HepG2 (cell line): Measurements from ENCODE around the gene CLPTM1L. TPM values are rescaled to one million over a fixed set of nuclear protein-coding genes. Genes with fewer than 3 reads are reported as not detected.

Experiments used
- ATAC-seq: fragments of 200-7000 bp; cut with Tn5 transposase; 3 replicates; pipeline ENCODE4 v1.9.1; 2020; ENCODE audit warnings: mild to moderate bottlenecking, moderate library complexity
- BruUV-seq: library from RNA; stranded (reverse); fragments of 400-500 nt; replicated peaks from 2 replicates; lab custom pipeline; 2021; lab: Mats Ljungman, UMichigan
- CTCF ChIA-PET: fragments of 300-600 bp; formaldehyde crosslinking; extraction: SDS; loops from one replicate; lab custom pipeline; 2021; ENCODE audit warnings: low total read pairs, inconsistent platforms, low intra/inter-chr PET ratio; lab: Yijun Ruan, JAX
- POLR2A ChIA-PET: fragments of 350-600 bp; sonication (Branson Sonifier 250); formaldehyde crosslinking; loops from one replicate; lab custom pipeline; 2020; ENCODE audit warnings: antibody characterized with exemption, inconsistent platforms; lab: Yijun Ruan, JAX
- DNase-seq: peaks from one replicate; pipeline ENCODE4 v3.0.0-alpha.2; 2015; ENCODE audit warnings: low spot score
- FAIRE-seq: peaks from 3 replicates; lab custom pipeline; 2011; peaks lifted over from hg19 to GRCh38; lab: Jason Lieb, UNC
- H2AFZ ChIP-seq: one replicate; pipeline ENCODE4 v1.6.1; 2011; ENCODE audit warnings: low read length, inconsistent platforms
- H3K27ac ChIP-seq: fragments of 300-600 bp; 3 replicates; pipeline ENCODE4 v1.8.0; 2011; ENCODE audit warnings: mixed run types, mild to moderate bottlenecking, mixed read lengths, low read length, inconsistent platforms; ENCODE audit not compliant: insufficient read depth; ENCODE audit errors: extremely low read length
- H3K27me3 ChIP-seq, 2 experiments: fragments of 200-600 bp in 1 of 2; 2 replicates in 1 of 2; 3 replicates in 1 of 2; pipeline versions ENCODE4 v1.6.0 to v1.8.0; 2011; ENCODE audit warnings: low read length in 2 of 2, mild to moderate bottlenecking in 2 of 2, moderate library complexity in 2 of 2, inconsistent platforms in 1 of 2; ENCODE audit not compliant: insufficient read depth in 2 of 2, control insufficient read depth in 1 of 2
- H3K36me3 ChIP-seq, 2 experiments: fragments of 200-600 bp in 1 of 2; replicated peaks in 1 of 2; 2 replicates in 1 of 2; 3 replicates in 1 of 2; pipeline versions ENCODE4 v1.5.1 to v1.8.0; 2011; ENCODE audit warnings: low read length in 2 of 2, inconsistent platforms in 1 of 2; ENCODE audit not compliant: insufficient read depth in 2 of 2, control insufficient read depth in 1 of 2
- H3K4me1 ChIP-seq: 2 replicates; pipeline ENCODE4 v1.5.1; 2012; ENCODE audit warnings: low read length, inconsistent platforms; ENCODE audit not compliant: insufficient read depth
- H3K4me2 ChIP-seq: 2 replicates; pipeline ENCODE4 v1.6.0; 2011; ENCODE audit warnings: low read depth, low read length, inconsistent platforms
- H3K4me3 ChIP-seq, 3 experiments: fragments of 200-600 bp in 1 of 3; sonication (generic), shearing (Covaris generic) in 1 of 3; replicated peaks in 1 of 3; 2 replicates each; pipeline ENCODE4 v1.5.1; 2011 to 2016; ENCODE audit warnings: low read length in 3 of 3, inconsistent platforms in 2 of 3, low read depth in 2 of 3, mild to moderate bottlenecking in 2 of 3, control low read depth in 1 of 3, mixed read lengths in 1 of 3; ENCODE audit not compliant: insufficient read depth in 1 of 3
- H3K79me2 ChIP-seq: one replicate; pipeline ENCODE4 v1.6.1; 2011; ENCODE audit warnings: low read length, inconsistent platforms; ENCODE audit not compliant: insufficient read depth
- H3K9ac ChIP-seq: 2 replicates; pipeline ENCODE4 v1.6.0; 2011; ENCODE audit warnings: mild to moderate bottlenecking, low read depth, low read length, inconsistent platforms; ENCODE audit not compliant: insufficient read depth
- H3K9me3 ChIP-seq: 2 replicates; pipeline ENCODE4 v1.5.1; 2012; ENCODE audit warnings: mild to moderate bottlenecking, low read length
- H4K20me1 ChIP-seq: 2 replicates; pipeline ENCODE4 v1.6.0; 2011; ENCODE audit warnings: inconsistent platforms, mild to moderate bottlenecking, low read length, moderate library complexity; ENCODE audit not compliant: insufficient read depth
- ATRX ChIP-seq: sonication (generic); formaldehyde crosslinking; IDR thresholded peaks from 2 replicates; pipeline ENCODE4 v1.4.0; 2020; ENCODE audit warnings: missing genetic modification reagents, borderline replicate concordance
- HOXD1 ChIP-seq: sonication (generic); formaldehyde crosslinking; IDR thresholded peaks from 2 replicates; pipeline ENCODE4 v1.5.0; 2020; ENCODE audit warnings: missing genetic modification reagents
- MAFG ChIP-seq: sonication (generic); formaldehyde crosslinking; IDR thresholded peaks from 2 replicates; pipeline ENCODE4 v1.5.1; 2020; ENCODE audit warnings: mild to moderate bottlenecking, missing genetic modification reagents
- MAFK ChIP-seq, 2 experiments: IDR thresholded peaks in 1 of 2; conservative IDR thresholded peaks in 1 of 2; 2 replicates each; pipeline ENCODE4 v1.6.1; 2011; ENCODE audit warnings: improper control_type of control experiment in 2 of 2, low read length in 2 of 2
- NCOA5 ChIP-seq: sonication (generic); formaldehyde crosslinking; IDR thresholded peaks from 2 replicates; pipeline ENCODE4 v1.4.0; 2020; ENCODE audit warnings: missing genetic modification reagents
- SIN3B ChIP-seq: fragments of 150-350 bp; IDR thresholded peaks from 2 replicates; pipeline ENCODE4 v1.6.1; 2014; ENCODE audit warnings: low read length
- ZNF724P ChIP-seq: sonication (generic); formaldehyde crosslinking; IDR thresholded peaks from 2 replicates; pipeline ENCODE4 v1.8.0; 2022; ENCODE audit warnings: missing genetic modification reagents, borderline replicate concordance
- WGBS: methylation state at CpG from one replicate; pipeline ENCODE4 v1.1.6; 2017; ENCODE audit warnings: low lambda C conversion rate; 5-methylcytosine and 5-hydroxymethylcytosine counted together
- in situ Hi-C: cut with HindIII; loops from 2 replicates; pipeline ENCODE4 v1.10.0; 2017; ENCODE audit warnings: low pct_unique_long_range_greater_than_20kb; ENCODE audit not compliant: extremely low pct_ligation_motif_present
- intact Hi-C: fragments of 100-400 bp; cut with micrococcal nuclease; formaldehyde crosslinking; loops from one replicate; pipeline ENCODE4 v1.10.0; 2022; ENCODE audit not compliant: unreplicated experiment
- polyA plus RNA-seq, 8 experiments: library from polyadenylated mRNA; depleted of rRNA in 3 of 8; stranded (reverse) in 7 of 8; unstranded in 1 of 8; fragments of >200 nt; fragmentation: Illumina TruSeq in 4 of 8; extraction: Trizol in 4 of 8; gene quantifications; 2 replicates each; pipeline versions ENCODE4 v1.2.1 to v1.2.3, GENCODE V29; 2011 to 2016; ENCODE audit warnings: low read depth in 4 of 8, missing spikeins in 1 of 8, mixed read lengths in 1 of 8; ENCODE audit not compliant: insufficient read depth in 1 of 8
- total RNA-seq, 5 experiments: library from RNA; depleted of rRNA; stranded (reverse); fragments of >200 nt; fragmentation: Illumina TruSeq; extraction: Trizol; gene quantifications; 2 replicates each; pipeline ENCODE4 v1.2.3, GENCODE V29; 2016; ENCODE audit warnings: low read depth in 1 of 5

The CLPTM1L gene
- total and polyA plus RNA-seq, 2 of the 13 experiments (the other 11 are each of a cell fraction or from before 2014, with no cell fraction given): 80.3 to 124 TPM

DNA sequence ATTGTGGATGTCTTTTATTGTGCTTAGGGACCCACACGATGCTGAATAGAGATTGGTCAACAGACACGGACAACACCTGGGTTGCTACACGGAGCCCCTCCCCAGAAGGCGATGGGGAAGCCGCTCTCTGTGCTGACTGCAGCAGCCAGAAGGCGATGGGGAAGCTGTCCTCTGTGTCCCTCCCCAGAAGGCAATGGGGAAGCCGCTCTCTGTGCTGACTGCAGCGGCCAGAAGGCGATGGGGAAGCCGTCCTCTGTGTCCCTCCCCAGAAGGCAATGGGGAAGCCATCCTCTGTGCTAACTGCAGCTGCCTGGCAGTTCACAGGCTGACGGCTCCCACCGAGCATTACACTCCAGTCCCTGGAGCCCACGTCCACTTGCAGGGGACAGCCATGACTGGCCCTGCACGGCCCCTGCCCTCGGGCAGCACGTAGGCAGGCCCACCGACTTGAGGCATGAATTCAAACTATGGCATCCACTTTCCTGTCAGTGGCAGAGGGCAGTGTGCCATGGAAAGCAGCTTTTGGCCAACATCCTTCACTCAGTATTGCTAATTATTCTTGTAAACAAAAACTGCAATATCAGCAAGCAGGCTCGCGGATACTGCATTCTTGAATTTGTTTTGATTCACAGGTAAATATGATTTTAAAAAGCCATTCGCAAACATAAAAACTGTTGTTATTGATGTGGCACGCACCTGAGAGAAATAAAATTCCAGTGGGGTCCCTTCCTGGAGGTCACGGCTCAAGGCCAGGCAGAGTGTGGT lies 48.1 kb upstream of the CLPTM1L start:
- H3K27ac ChIP-seq: no peak overlapping the region
- no peaks in the 10 kb centered on the region for H4K20me1 ChIP-seq
- 22% methylated on average over 6 of the region's 22 CpGs for WGBS
- no peak for DNase-seq
- H3K4me3 ChIP-seq: no peak overlapping the region
- no peaks in the 10 kb centered on the region for H3K4me1 ChIP-seq
- H2AFZ ChIP-seq: no peak overlapping the region
- H3K36me3 ChIP-seq: no peaks in the 10 kb centered on the region
- in situ Hi-C loops: no loop called here
- ChIA-PET CTCF (no interaction called here), POLR2A (no interaction called here)
- intact Hi-C loops: no loop called here
- no peak overlapping the region for H3K4me2 ChIP-seq
- H3K9me3 ChIP-seq: no peaks in the 10 kb centered on the region
- ATAC-seq: no peak
- no TSS peak for BruUV-seq
- FAIRE-seq: no peak
- no peaks in the 10 kb centered on the region for H3K79me2 ChIP-seq
- TF ChIP-seq ZNF724P (no peak), MAFK (conservative IDR thresholded peaks at IDR 0.05 in 1 of 2, IDR thresholded peaks at IDR 0.05 in 1 of 2; ENCODE audit: low read length in 2 of 2) (peak; percentile 19 to 50; a peak in 2 of 4 replicates)
- H3K9ac ChIP-seq: no peak overlapping the region
- H3K27me3 ChIP-seq: peaks cover 25 to 87% of the 10 kb centered on the region in 2 experiments

- no peak overlapping the region for H3K27ac ChIP-seq
- no peak overlapping the region for H3K9ac ChIP-seq
- H3K9me3 ChIP-seq: no peaks in the 10 kb centered on the region
- ATAC-seq: no peak
- in situ Hi-C loops: no loop called here
- peaks cover 23 to 87% of the 10 kb centered on the region in 2 experiments for H3K27me3 ChIP-seq
- POLR2A ChIA-PET: no interaction called here
- no peak overlapping the region for H3K4me3 ChIP-seq
- intact Hi-C loops: no loop called here
- DNase-seq: no peak
- no peak for FAIRE-seq
- TF ChIP-seq SIN3B (no peak), HOXD1 (CRISPR knock-in tag) (no peak), ATRX (CRISPR knock-in tag) (no peak), NCOA5 (CRISPR knock-in tag) (no peak), MAFG (CRISPR knock-in tag) (no peak)
- no peak overlapping the region for H3K4me2 ChIP-seq
- H3K36me3 ChIP-seq: no peaks in the 10 kb centered on the region
- H3K79me2 ChIP-seq: no peaks in the 10 kb centered on the region
- H3K4me1 ChIP-seq: no peaks in the 10 kb centered on the region
- no peaks in the 10 kb centered on the region for H4K20me1 ChIP-seq
- no peak overlapping the region for H2AFZ ChIP-seq
- BruUV-seq: no TSS peak
- whole genome bisulfite sequencing: 25% methylated on average over 7 of the region's 11 CpGs
- CTCF ChIA-PET: no interaction called here
Observed at GRCh38 chr5:1392261-1392660, 47.4 kb upstream of the CLPTM1L start.
